ENCODE measurements around the gene SMOC2. TPM values are rescaled to one million over a fixed set of nuclear protein-coding genes. Genes with fewer than 3 reads are reported as not detected.

SMOC2 gene
- total and polyA plus RNA-seq, 2 experiments from 2014 or later = 1.9 to 3.2 TPM

DNA sequence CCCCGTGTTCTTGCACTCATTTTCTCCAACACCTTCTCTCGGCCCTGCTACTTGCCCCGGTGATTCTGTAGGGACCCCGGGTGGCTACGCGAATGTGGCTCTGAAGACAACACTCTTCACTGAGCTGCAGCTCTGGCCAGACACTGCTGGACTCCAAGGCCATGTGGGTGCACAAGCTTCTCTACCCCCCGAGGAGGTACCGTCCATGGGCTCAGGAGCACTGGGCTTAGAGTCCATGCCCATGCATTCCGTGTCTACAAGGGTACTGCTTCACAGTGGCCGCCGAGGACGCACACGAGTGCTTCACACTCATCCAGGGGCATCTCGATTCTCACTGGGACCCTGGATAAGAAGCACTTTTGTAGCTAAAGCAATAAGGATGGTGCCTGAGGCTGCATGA is 59.5 kb downstream of the SMOC2 start:
- no peak for DNase-seq (ENCODE audit: low read depth in 1 of 2, low spot score in 1 of 2)
- TF ChIP-seq, protein P1, sequence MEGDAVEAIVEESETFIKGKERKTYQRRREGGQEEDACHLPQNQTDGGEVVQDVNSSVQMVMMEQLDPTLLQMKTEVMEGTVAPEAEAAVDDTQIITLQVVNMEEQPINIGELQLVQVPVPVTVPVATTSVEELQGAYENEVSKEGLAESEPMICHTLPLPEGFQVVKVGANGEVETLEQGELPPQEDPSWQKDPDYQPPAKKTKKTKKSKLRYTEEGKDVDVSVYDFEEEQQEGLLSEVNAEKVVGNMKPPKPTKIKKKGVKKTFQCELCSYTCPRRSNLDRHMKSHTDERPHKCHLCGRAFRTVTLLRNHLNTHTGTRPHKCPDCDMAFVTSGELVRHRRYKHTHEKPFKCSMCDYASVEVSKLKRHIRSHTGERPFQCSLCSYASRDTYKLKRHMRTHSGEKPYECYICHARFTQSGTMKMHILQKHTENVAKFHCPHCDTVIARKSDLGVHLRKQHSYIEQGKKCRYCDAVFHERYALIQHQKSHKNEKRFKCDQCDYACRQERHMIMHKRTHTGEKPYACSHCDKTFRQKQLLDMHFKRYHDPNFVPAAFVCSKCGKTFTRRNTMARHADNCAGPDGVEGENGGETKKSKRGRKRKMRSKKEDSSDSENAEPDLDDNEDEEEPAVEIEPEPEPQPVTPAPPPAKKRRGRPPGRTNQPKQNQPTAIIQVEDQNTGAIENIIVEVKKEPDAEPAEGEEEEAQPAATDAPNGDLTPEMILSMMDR (IDR thresholded peaks at IDR 0.05; ENCODE audit: low read depth, low read length) = no peak
- Histone ChIP-seq H3K4me3 (no peak overlapping the region), H3K36me3 (no peaks in the 10 kb centered on the region), H3K27me3 (no peaks in the 10 kb centered on the region), H3K4me1 (ENCODE audit: low read depth) (peaks cover 7% of the 10 kb centered on the region), H3K9me3 (ENCODE audit: low read depth) (no peaks in the 10 kb centered on the region), H3K27ac (no peak overlapping the region)

DNA sequence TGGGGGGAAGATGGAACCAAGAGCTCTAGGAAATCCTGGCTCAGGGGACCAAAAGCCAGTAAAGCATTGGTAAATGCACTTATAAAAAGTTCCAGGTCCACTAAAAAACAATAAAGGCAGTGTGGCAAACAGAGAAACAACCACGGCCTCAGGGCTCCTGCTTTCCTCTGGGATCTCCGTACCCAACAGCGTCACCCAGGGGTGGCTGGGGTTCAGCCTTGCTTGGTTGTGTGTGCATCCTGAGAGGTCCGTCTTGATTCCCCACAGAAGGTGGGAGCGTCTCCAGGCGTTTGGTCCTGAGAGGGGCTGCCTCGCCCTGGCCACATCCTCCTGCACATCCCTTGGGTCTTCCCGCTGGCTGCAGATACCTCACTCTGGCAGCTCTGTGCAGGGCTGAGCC is 60.6 kb downstream of the SMOC2 start:
- H3K36me3 ChIP-seq = no peaks in the 10 kb centered on the region
- no peak overlapping the region for H3K4me3 ChIP-seq
- no peak for DNase-seq (ENCODE audit: low read depth in 1 of 2, low spot score in 1 of 2)
- H3K27me3 ChIP-seq = no peaks in the 10 kb centered on the region
- H3K27ac ChIP-seq = no peak overlapping the region
- no peaks in the 10 kb centered on the region for H3K9me3 ChIP-seq (ENCODE audit: low read depth)
- TF ChIP-seq, protein P1 (IDR thresholded peaks at IDR 0.05; ENCODE audit: low read depth, low read length) = no peak
- H3K4me1 ChIP-seq (ENCODE audit: low read depth) = peaks cover under 1% of the 10 kb centered on the region

DNA sequence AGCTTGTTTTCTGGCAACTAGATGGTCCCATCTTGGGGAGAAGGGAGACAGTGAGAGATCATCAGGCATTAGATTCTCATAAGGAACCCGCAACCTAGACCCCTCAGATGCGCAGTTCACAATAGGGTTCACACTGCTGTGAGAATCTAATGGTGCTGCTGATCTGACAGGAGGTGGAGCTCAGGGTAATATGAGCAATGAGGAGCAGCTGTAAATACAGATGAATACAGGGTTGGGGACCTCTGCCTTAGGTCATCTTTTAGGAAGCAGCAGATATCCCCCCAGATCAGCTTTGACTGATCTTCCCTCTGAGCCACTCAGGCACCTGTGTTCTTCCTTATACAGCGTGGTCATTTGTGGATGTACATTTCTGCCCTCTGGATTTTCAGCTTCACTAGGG is 63.4 kb downstream of the SMOC2 start:
- H3K9me3 ChIP-seq (ENCODE audit: low read depth) = no peaks in the 10 kb centered on the region
- no peak overlapping the region for H3K4me3 ChIP-seq
- no peak for DNase-seq (ENCODE audit: low read depth in 1 of 2, low spot score in 1 of 2)
- H3K36me3 ChIP-seq = no peaks in the 10 kb centered on the region
- no peak overlapping the region for H3K27ac ChIP-seq
- no peaks in the 10 kb centered on the region for H3K27me3 ChIP-seq
- H3K4me1 ChIP-seq (ENCODE audit: low read depth) = no peaks in the 10 kb centered on the region
- TF ChIP-seq, protein P1 (IDR thresholded peaks at IDR 0.05; ENCODE audit: low read depth, low read length) = no peak

DNA sequence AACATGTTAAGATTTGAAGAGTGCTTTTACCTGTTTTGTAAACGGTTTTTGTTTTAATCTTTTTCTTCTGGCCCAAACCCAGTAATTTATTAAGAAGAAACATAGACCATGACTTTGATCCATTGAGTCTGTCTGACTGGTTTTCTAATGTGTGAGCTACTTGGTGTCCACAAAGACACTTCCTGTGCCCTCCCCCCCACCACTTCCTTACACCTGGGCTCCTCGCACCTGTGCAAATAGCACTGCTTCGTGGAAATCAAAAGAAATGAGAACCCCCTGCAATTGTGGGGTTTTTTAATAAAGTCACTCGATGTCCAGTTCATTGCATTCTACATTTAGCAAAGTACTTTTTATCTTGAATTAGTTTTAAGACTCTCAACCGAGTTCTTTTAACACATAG is 65.5 kb downstream of the SMOC2 start:
- TF ChIP-seq, protein P1 (IDR thresholded peaks at IDR 0.05; ENCODE audit: low read depth, low read length) = no peak
- no peak overlapping the region for H3K4me3 ChIP-seq
- H3K27ac ChIP-seq = no peak overlapping the region
- no peaks in the 10 kb centered on the region for H3K27me3 ChIP-seq
- H3K4me1 ChIP-seq (ENCODE audit: low read depth) = no peaks in the 10 kb centered on the region
- H3K36me3 ChIP-seq = no peaks in the 10 kb centered on the region
- no peak for DNase-seq (ENCODE audit: low read depth in 1 of 2, low spot score in 1 of 2)
- H3K9me3 ChIP-seq (ENCODE audit: low read depth) = no peaks in the 10 kb centered on the region

DNA sequence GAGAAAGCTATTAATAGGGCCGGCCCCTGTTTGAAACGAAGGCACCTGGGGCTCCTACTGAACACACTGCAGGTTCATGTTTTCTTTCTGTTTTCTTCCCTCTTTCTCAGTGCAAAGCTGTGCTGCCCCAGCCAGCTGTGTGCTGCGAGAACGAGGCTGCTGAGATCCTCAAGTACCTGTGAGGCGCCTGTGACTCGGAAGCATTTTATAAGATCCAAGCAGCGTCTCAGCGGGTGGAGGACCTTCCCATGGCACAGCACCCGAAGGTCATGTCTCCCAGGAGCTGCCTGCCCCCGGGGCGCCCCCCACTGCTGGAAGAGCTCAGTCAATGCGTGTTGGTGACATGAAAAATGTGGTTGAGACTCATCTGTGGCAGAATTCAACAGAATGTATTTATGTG is 66.3 kb downstream of the SMOC2 start:
- no peaks in the 10 kb centered on the region for H3K27me3 ChIP-seq
- TF ChIP-seq, protein P1 (IDR thresholded peaks at IDR 0.05; ENCODE audit: low read depth, low read length) = no peak
- H3K36me3 ChIP-seq = no peaks in the 10 kb centered on the region
- H3K9me3 ChIP-seq (ENCODE audit: low read depth) = no peaks in the 10 kb centered on the region
- H3K4me3 ChIP-seq = no peak overlapping the region
- no peak overlapping the region for H3K27ac ChIP-seq
- no peak for DNase-seq (ENCODE audit: low read depth in 1 of 2, low spot score in 1 of 2)
- H3K4me1 ChIP-seq (ENCODE audit: low read depth) = no peaks in the 10 kb centered on the region

DNA sequence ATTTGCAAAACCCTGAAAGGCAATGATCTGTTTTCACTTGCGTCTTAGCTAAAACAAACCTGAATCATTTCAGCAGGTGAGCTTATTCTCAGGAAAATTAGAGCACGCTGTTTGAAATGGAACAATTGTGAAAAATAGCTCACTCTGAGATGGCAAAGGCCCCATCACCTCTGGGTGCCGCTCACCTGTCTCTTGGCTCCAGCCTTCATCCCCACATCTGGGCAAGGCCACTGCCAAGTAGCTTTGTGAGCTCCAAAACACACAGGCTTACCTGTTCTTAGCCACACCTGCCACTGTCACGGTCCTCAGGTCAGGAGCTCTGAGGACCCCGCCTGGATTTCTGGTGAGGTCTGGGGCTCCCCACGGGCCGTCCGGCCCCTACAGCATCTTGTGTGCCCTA is 66.7 kb downstream of the SMOC2 start:
- Histone ChIP-seq H3K36me3 (no peaks in the 10 kb centered on the region), H3K9me3 (ENCODE audit: low read depth) (no peaks in the 10 kb centered on the region), H3K27ac (no peak overlapping the region), H3K27me3 (no peaks in the 10 kb centered on the region), H3K4me3 (no peak overlapping the region), H3K4me1 (ENCODE audit: low read depth) (no peaks in the 10 kb centered on the region)
- no peak for DNase-seq (ENCODE audit: low read depth in 1 of 2, low spot score in 1 of 2)
- TF ChIP-seq, protein P1 (IDR thresholded peaks at IDR 0.05; ENCODE audit: low read depth, low read length) = no peak

Data from cardiac muscle cell (in vitro differentiated cells and primary cell).